Mesodermal cell (in vitro differentiated cells): ENCODE data around the gene UBE2L5. TPM values are rescaled to one million over a fixed set of nuclear protein-coding genes. Genes with fewer than 3 reads are reported as not detected.
A peak's percentile ranks its signal among the peaks of the same experiment; 100 is the strongest.

Experiments
- H3K27ac ChIP-seq: 2 replicates; pipeline ENCODE4 v1.7.0; 2013; ENCODE audit warnings: mild to moderate bottlenecking, low read depth, low read length, moderate library complexity; ENCODE audit not compliant: severe bottlenecking
- H3K36me3 ChIP-seq: 2 replicates; pipeline ENCODE4 v1.7.1; 2013; ENCODE audit warnings: mild to moderate bottlenecking, low read length, moderate library complexity; ENCODE audit not compliant: control insufficient read depth, insufficient read depth
- H3K4me1 ChIP-seq: one replicate; pipeline ENCODE4 v1.7.1; 2013; ENCODE audit warnings: mild to moderate bottlenecking, low read length; ENCODE audit not compliant: insufficient read depth, control insufficient read depth, poor library complexity, severe bottlenecking
- H3K4me3 ChIP-seq: 2 replicates; pipeline ENCODE4 v1.7.0; 2013; ENCODE audit warnings: low read length, control low read depth, mild to moderate bottlenecking; ENCODE audit not compliant: insufficient read depth, poor library complexity, severe bottlenecking; ENCODE audit errors: extremely low read depth
- H3K9me3 ChIP-seq: 2 replicates; pipeline ENCODE4 v1.7.1; 2013; ENCODE audit warnings: mild to moderate bottlenecking, low read length, moderate library complexity; ENCODE audit not compliant: control insufficient read depth
- WGBS, 2 experiments: methylation state at CpG; one replicate each; pipeline ENCODE4 v1.1.5; 2013; ENCODE audit warnings: missing lambda C conversion rate in 2 of 2; ENCODE audit not compliant: insufficient coverage in 2 of 2; 5-methylcytosine and 5-hydroxymethylcytosine counted together
- polyA plus RNA-seq, 2 experiments: library from polyadenylated mRNA; stranded (reverse); fragments of 50-300 nt; gene quantifications; one replicate each; pipeline ENCODE4 v1.2.3, GENCODE V29; 2013

The UBE2L5 gene
- not detected for polyA plus RNA-seq (2013, experiment 1 of 2)
- not detected for polyA plus RNA-seq (2013, experiment 2 of 2)

- H3K4me1 ChIP-seq, result no peaks in the 10 kb centered on the region
- peak within 1 kb of the TSS; percentile 52 for H3K4me3 ChIP-seq
- no peaks in the 10 kb centered on the region for H3K9me3 ChIP-seq
- peak within 1 kb of the TSS; percentile 84 for H3K27ac ChIP-seq
- H3K36me3 ChIP-seq, result no peaks in the 10 kb centered on the region
- 0 to 4% methylated on average over 22 to 29 of the region's 57 CpGs for WGBS, 2 experiments
These were observed at the start of gene UBE2L5 for GRCh38 chr13:30422054-30422839. Gene UBE2L5 (plus strand): TSS chr13:30422493. CDS start chr13:30427991, 5,498 bp downstream.

- H3K4me1 ChIP-seq, result peaks cover 10% of the 10 kb centered on the region
- WGBS, 2 experiments, result 97 to 100% methylated on average over 1 to 3 of the region's 9 CpGs
- H3K36me3 ChIP-seq, result no peaks in the 10 kb centered on the region
- H3K4me3 ChIP-seq, result no peak overlapping the region
- H3K9me3 ChIP-seq, result no peaks in the 10 kb centered on the region
- no peak overlapping the region for H3K27ac ChIP-seq
These were observed 48.6 kb upstream of the UBE2L5 start for GRCh38 chr13:30373727-30374126.

GRCh38 chr13:30375265-30375835 is 46.9 kb upstream of the UBE2L5 start:
- H3K4me1 ChIP-seq, result peaks cover 10% of the 10 kb centered on the region
- H3K4me3 ChIP-seq, result no peak overlapping the region
- 91 to 92% methylated on average over 7 to 11 of the region's 14 CpGs for WGBS, 2 experiments
- no peak overlapping the region for H3K27ac ChIP-seq
- no peaks in the 10 kb centered on the region for H3K36me3 ChIP-seq
- no peaks in the 10 kb centered on the region for H3K9me3 ChIP-seq

DNA sequence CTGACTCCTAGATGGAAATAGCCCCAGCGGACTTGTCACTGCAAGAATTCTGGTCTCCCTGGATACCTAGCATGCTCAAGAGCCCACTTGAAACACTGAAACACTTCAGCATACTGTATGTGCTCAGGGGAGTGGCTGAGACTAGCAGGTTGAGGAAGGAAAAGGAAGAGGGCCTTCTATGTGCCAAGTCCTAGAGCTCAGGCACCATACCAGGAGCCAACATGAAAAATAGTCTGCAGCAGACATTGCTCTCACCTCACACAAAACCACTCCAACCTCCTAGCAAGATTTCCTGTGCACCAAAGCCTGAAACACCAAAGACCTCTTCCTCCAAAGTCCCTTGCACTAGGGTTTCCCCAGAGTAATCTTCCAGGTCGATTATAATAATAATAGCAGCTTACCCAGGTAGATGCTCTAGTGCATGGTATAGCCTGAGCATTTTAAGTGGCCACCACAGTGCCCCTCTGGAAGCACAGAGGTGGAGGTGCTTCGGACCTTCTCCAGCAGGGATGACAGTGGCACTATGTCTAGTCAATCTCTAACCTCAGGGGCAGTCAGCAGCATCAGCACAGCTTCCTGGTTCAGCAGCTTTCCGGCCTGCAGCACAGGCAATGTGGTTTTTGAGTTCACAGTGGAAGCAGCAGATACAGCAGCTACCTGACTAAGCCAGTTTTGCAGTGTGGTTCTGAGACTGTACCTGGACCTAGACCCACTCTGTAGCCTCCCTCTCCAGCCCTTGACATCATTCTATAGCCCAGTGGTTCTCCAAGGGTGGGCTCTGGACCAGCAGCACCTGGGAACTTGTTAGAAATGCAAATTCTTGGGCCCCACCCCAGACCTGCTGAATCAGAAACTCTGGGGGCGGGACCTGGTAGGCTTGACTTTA is 45.6 kb upstream of the UBE2L5 start:
- Histone ChIP-seq H3K4me1 (peaks cover 6% of the 10 kb centered on the region), H3K27ac (no peak overlapping the region), H3K36me3 (no peaks in the 10 kb centered on the region), H3K4me3 (no peak overlapping the region), H3K9me3 (no peaks in the 10 kb centered on the region)
- 65 to 83% methylated on average over 4 to 5 of the region's 5 CpGs for WGBS, 2 experiments

- 83% methylated on average over 1 of the region's 2 CpGs for WGBS, 2 experiments
- no peaks in the 10 kb centered on the region for H3K9me3 ChIP-seq
These were observed 45.0 kb upstream of the UBE2L5 start for GRCh38 chr13:30377312-30377685.

DNA sequence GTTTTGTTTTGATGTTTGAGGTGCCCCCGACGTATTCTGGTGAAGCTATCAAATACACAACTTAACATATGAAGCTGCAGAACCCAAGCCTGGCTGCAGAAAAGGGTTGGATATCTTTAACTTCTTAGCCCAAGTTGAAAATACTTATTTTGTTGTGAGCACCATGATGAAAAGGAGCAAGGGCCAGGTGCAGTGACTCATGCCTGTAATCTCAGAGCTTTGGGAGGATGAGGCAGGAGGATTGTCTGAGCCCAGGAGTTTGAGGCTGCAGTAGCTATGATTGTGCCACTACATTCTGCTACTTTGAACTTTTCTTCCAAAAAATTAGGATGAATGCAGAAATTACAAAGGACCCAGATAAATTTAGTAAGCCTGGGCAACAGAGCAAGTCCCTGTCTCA is 44.1 kb upstream of the UBE2L5 start:
- Histone ChIP-seq H3K4me3 (no peak overlapping the region), H3K36me3 (no peaks in the 10 kb centered on the region), H3K9me3 (no peaks in the 10 kb centered on the region), H3K4me1 (peaks cover 5% of the 10 kb centered on the region), H3K27ac (no peak overlapping the region)
- no CpG with 5 or more reads among the region's 2 CpGs for WGBS, 2 experiments

More at GRCh38 chr13:30377312-30377685, 45.0 kb upstream of the UBE2L5 start:
- no peaks in the 10 kb centered on the region for H3K36me3 ChIP-seq
- peaks cover 5% of the 10 kb centered on the region for H3K4me1 ChIP-seq
- H3K4me3 ChIP-seq, result no peak overlapping the region
- H3K27ac ChIP-seq, result no peak overlapping the region

DNA sequence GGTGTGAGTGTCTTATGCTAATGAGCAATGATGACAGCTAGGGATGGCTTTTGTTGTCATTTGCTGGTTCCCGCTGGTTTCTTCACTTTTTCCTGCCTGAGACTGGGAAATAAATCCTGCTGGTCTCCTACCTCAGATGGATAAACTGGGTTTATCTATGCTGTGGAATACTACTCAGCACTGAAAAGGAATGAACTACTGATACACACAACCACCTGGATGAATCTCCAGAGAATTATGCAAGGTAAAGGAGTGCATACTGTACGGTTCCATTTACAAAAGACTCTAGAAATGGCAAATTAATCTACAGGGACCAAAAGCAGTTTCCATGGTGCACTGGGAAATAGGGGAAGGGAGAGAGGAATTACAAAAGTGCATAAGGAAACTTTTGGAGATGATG is 41.2 kb upstream of the UBE2L5 start:
- Histone ChIP-seq H3K9me3 (no peaks in the 10 kb centered on the region), H3K27ac (no peak overlapping the region), H3K36me3 (no peaks in the 10 kb centered on the region), H3K4me3 (no peak overlapping the region), H3K4me1 (peaks cover 5% of the 10 kb centered on the region)
- WGBS, 2 experiments, result 90% methylated on average over 2 of the region's 2 CpGs; no CpG with 5 or more reads in 1 of the 2 experiments

- Histone ChIP-seq H3K27ac (no peak overlapping the region), H3K4me1 (peaks cover 2% of the 10 kb centered on the region), H3K36me3 (no peaks in the 10 kb centered on the region)
These were observed 39.3 kb upstream of the UBE2L5 start for GRCh38 chr13:30382836-30383525.

DNA sequence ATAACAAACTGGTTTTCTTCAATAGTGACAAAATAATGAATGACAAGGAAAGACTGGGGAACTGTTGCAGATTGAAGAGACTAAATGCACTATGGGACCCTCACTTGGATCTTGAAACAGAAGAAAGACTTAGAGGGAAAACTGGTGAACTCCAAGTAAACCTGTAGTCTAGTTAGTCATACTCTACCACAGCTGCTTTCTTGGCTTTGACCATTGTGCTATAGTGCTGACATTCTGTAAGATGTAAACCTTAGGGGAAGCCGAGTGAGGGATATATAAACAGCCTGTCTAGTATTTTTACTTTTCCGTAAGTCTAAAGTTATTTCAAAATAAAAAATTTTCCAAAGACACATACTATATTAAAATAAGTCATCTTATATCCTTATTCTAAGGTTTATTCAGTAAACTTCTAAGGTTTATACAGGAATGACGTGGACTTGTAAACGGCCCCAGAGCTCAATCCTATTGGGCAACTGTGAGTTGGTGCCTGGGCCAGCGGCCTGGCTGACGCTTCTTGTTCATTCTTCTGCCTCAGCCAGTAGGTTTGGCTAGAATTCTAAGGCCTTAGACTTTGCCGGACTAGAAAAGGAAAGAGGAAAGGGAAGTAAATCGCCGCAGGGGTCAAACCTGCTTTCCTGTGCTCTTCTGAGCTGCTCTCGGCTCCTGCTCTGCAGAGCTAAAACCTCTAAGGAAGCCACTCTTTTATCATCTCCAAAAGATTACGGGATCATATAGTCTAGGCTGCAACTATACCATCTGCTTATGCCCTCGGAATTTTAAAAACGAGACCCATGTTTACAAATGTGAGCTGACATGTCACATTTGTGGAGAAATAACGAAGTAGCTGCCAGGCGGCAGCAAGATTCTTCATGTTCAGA is 33.6 kb upstream of the UBE2L5 start:
- Histone ChIP-seq H3K4me1 (peaks cover 17% of the 10 kb centered on the region), H3K9me3 (no peaks in the 10 kb centered on the region), H3K36me3 (no peaks in the 10 kb centered on the region), H3K4me3 (no peak overlapping the region), H3K27ac (peak overlapping the region; percentile 20)
- WGBS, 2 experiments, result 86 to 92% methylated on average over 10 to 12 of the region's 15 CpGs

More at GRCh38 chr13:30382836-30383525, 39.3 kb upstream of the UBE2L5 start:
- no peak overlapping the region for H3K4me3 ChIP-seq
- 86 to 92% methylated on average over 4 of the region's 6 CpGs for WGBS, 2 experiments
- no peaks in the 10 kb centered on the region for H3K9me3 ChIP-seq
